Osteocyte (in vitro differentiated cells): ENCODE data around the gene HAT1. TPM values are rescaled to one million over a fixed set of nuclear protein-coding genes. Genes with fewer than 3 reads are reported as not detected.
A peak's percentile ranks its signal among the peaks of the same experiment; 100 is the strongest.

Experiments used
- DNase-seq: peaks from one replicate; pipeline ENCODE4 v3.0.0; 2021; ENCODE audit warnings: mixed read lengths; ENCODE audit not compliant: unreplicated experiment; ENCODE audit errors: extremely low spot score
- H3K27ac Mint-ChIP-seq: one replicate; pipeline ENCODE4 v1.8.0; 2021; ENCODE audit warnings: mild to moderate bottlenecking, mixed read lengths; ENCODE audit not compliant: unreplicated experiment
- H3K27me3 Mint-ChIP-seq: one replicate; pipeline ENCODE4 v1.8.0; 2021; ENCODE audit warnings: mixed read lengths; ENCODE audit not compliant: unreplicated experiment
- H3K36me3 Mint-ChIP-seq: one replicate; pipeline ENCODE4 v1.8.0; 2021; ENCODE audit warnings: mixed read lengths; ENCODE audit not compliant: unreplicated experiment
- H3K4me1 Mint-ChIP-seq: one replicate; pipeline ENCODE4 v1.8.0; 2021; ENCODE audit warnings: mixed read lengths; ENCODE audit not compliant: unreplicated experiment
- H3K4me3 Mint-ChIP-seq: one replicate; pipeline ENCODE4 v1.8.0; 2021; ENCODE audit warnings: mild to moderate bottlenecking, moderate library complexity, mixed read lengths; ENCODE audit not compliant: unreplicated experiment
- H3K9me3 Mint-ChIP-seq: one replicate; pipeline ENCODE4 v1.8.0; 2021; ENCODE audit warnings: mixed read lengths; ENCODE audit not compliant: unreplicated experiment
- CTCF ChIP-seq: fragments of 200-600 bp; sonication (generic); IDR thresholded peaks from 2 replicates; pipeline ENCODE4 v1.5.0; 2021; ENCODE audit warnings: antibody characterized with exemption, mild to moderate bottlenecking, moderate library complexity
- total RNA-seq: library from RNA; stranded (reverse); gene quantifications from 2 replicates; pipeline ENCODE4 v1.2.1, GENCODE V29; 2021

The HAT1 gene
- total RNA-seq, 1 donor from 2014 or later, result 45.7 TPM

- no peaks in the 10 kb centered on the region for H3K27me3 Mint-ChIP-seq
- DNase-seq, result no peak
- peaks cover 10% of the 10 kb centered on the region for H3K4me1 Mint-ChIP-seq
- no peak for TF ChIP-seq CTCF
- no peak overlapping the region for H3K27ac Mint-ChIP-seq
- H3K9me3 Mint-ChIP-seq, result no peaks in the 10 kb centered on the region
- no peak overlapping the region for H3K4me3 Mint-ChIP-seq
- H3K36me3 Mint-ChIP-seq, result peaks cover 17% of the 10 kb centered on the region
Observed at GRCh38 chr2:171952748-171953147, 30.5 kb downstream of the HAT1 start.

GRCh38 chr2:171956135-171956825 lies 34.0 kb downstream of the HAT1 start:
- DNase-seq, result no peak
- Mint-ChIP-seq H3K4me3 (no peak overlapping the region), H3K36me3 (peaks cover 13% of the 10 kb centered on the region), H3K4me1 (peaks cover 28% of the 10 kb centered on the region), H3K27ac (no peak overlapping the region), H3K9me3 (no peaks in the 10 kb centered on the region), H3K27me3 (no peaks in the 10 kb centered on the region)
- no peak for TF ChIP-seq CTCF

- H3K4me3 Mint-ChIP-seq, result no peak overlapping the region
- no peaks in the 10 kb centered on the region for H3K27me3 Mint-ChIP-seq
- no peak overlapping the region for H3K27ac Mint-ChIP-seq
- H3K9me3 Mint-ChIP-seq, result no peaks in the 10 kb centered on the region
- peak; percentile 36 for DNase-seq
- TF ChIP-seq CTCF, result peak; percentile 38
- H3K36me3 Mint-ChIP-seq, result peaks cover 13% of the 10 kb centered on the region
- peaks cover 30% of the 10 kb centered on the region for H3K4me1 Mint-ChIP-seq
Observed at GRCh38 chr2:171957061-171957460, 34.8 kb downstream of the HAT1 start.

- H3K27me3 Mint-ChIP-seq, result no peaks in the 10 kb centered on the region
- H3K9me3 Mint-ChIP-seq, result no peaks in the 10 kb centered on the region
- no peak overlapping the region for H3K4me3 Mint-ChIP-seq
- H3K4me1 Mint-ChIP-seq, result peaks cover 30% of the 10 kb centered on the region
- peaks cover 10% of the 10 kb centered on the region for H3K36me3 Mint-ChIP-seq
- no peak for DNase-seq
- no peak for TF ChIP-seq CTCF
- peak overlapping the region; percentile 38 for H3K27ac Mint-ChIP-seq
Observed at GRCh38 chr2:171958475-171958874, 36.2 kb downstream of the HAT1 start.

GRCh38 chr2:171959998-171960397 lies 37.7 kb downstream of the HAT1 start:
- TF ChIP-seq CTCF, result no peak
- Mint-ChIP-seq H3K27me3 (no peaks in the 10 kb centered on the region), H3K9me3 (no peaks in the 10 kb centered on the region), H3K4me1 (peaks cover 24% of the 10 kb centered on the region), H3K4me3 (no peak overlapping the region), H3K27ac (no peak overlapping the region), H3K36me3 (peaks cover 4% of the 10 kb centered on the region)
- no peak for DNase-seq
